ENCODE data around the gene LIX1L.
A peak's percentile ranks its signal among the peaks of the same experiment; 100 is the strongest.

LIX1L gene

GRCh38 chr1:145985502-145986439 lies 28.0 kb upstream of the LIX1L start:
- DNase-seq (ENCODE audit: low read depth): no peak

- DNase-seq (ENCODE audit: low read depth): no peak
These were observed 27.3 kb upstream of the LIX1L start for GRCh38 chr1:145985129-145985501.

GRCh38 chr1:145983960-145984830 lies 26.4 kb upstream of the LIX1L start:
- no peak for DNase-seq (ENCODE audit: low read depth)

GRCh38 chr1:145983206-145983675 lies 25.4 kb upstream of the LIX1L start:
- DNase-seq (ENCODE audit: low read depth): no peak

DNA sequence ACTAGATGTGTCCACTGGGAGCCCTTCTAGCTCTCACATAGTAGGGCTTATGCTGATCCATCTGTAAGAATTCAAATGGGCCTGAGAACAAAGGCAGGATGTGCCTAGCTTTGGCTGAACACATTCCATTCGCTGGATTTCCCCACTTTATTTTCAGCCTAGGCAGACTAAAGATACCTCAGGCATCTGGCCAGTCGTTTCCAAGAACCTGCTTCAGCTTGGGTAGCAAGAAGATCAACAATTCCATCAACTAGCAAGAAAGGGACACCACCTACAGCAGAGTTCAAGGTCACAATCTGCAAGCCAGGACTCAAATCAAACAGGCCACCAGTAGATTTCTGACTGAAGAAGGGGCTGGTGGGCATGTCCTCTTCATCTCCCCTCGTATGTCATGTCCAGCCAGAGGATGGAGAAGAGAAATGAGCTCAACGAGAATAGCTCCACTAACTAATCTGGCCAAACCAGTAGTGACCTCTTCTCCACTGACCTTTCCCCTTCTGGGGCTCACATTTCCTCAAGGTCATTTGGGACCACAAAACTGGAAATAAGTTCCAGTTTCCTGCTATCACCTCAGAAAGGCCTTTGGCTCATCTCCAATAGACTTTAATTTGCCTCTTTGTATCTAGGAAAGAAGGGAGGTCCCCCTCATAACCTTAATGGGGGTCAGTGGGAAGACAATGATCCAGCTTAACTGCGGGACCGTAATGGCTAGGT lies 24.4 kb upstream of the LIX1L start:
- DNase-seq (ENCODE audit: low read depth): no peak

DNA sequence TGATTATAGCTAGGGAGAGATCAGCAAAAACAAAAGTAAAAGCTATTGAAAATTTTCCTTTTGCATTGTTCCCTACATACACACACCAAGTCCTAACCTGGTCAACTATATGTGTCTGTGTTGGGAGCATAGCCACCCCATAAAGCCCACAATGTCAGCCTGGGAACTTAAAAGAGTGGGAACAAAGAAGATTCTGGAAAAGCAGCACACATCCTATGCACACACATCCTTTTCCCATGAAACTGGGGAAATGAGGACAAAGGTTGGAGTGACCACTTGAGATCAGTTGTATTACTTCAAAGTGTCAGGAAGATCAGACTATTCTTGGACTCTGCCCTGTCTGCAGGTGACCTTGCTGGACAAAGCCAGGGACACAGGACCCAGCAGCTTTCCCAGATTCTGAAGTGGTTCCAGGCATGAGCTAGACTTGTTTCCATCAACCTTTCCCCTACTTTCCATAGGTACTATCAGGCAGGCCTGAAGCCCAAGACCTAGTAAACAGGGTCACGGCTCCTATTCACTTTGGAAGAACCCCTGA lies 22.7 kb upstream of the LIX1L start:
- no peak for DNase-seq (ENCODE audit: low read depth)

DNA sequence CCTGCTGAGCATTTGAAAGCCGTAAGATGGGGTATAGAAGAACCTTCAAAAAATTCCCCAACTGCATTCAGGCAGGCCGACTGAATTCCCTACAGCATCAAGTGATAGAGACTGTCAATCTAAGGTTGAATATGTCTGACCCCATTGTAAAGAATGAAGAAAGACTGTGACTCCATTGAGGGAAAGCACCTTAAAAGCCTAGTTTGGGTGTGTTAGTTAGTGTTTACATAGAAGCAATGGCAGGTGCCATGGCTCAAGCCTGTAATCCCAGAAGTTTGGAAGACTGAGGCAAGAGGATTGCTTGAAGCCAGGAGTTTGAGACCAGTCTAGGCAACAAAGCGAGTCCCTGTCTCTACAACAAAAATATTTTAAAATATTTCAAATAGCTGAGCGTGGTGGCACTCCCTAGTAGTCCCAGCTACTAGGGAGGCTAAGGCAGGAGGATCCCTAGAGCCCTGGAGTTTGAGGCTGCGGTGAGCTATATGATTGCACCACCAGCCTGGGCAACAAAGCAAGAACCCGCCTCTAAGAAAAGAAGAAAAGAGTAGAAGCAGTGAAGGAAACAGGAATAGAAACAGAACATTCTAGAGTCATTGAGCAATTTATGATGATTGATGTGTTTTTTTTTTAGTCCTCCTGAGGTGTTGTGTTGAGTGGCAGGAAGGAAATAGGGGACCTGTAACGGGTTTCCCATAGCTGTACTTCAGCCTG lies 22.1 kb upstream of the LIX1L start:
- DNase-seq (ENCODE audit: low read depth): no peak

DNA sequence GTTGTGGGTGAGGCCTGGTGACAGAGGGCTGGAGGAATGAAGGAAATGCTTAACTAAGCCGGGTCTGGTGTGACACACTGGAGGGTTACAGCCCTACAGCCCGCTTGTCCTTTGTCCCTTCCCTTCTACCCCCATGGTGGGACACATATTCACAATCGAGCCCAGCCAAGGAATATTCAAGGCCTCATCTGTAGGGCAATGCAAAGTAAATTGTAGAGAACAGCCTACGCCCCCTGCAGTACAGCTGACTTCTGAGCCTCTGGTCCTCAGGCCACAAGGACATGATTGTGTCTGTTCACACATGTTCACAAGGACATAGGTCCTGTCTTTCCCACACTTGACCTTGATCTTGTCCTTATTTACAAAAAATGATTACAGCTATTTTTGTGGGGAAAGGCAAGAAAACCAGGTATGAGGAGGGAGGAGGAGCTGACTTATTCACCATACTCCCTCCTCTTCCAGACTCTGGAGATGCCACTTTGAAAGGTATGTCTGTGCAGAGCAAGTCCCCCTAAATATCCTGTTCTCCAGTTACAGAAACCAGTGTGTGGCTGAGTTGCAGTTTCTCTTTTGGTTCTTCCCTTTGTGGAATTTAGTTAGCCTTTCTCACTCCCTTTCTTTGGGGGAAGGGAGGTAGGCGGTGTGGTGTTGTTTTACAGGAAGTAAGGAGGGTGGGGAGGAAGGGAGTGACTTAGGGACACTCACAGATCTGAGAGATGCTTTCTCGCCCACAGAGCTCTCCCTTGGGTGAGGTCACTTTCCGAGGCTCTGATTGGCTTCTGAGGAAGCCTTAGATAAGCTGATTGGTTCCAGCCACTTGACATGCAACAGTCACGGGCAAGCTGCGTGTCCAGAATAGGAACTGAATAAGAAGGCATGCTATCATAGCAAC lies 21.3 kb upstream of the LIX1L start:
- DNase-seq (ENCODE audit: low read depth): peak; percentile 36

DNA sequence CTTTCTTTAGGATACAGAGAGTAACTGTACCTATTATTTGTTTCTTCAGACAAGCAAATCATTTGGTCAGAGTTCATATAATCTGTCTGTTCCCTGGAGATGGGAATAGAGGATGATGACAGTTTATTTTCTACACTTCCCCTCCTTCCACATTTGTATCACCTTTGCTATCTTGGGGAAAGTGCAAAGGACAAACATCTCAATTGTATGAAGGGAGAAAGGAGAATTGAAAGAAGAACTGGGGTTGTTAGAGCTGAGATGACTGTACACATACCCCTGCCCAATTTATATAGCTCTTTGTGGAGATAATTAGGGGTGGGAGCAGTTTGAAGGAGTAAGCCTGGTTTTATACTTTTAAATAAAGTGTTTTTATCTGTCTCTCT lies 20.6 kb upstream of the LIX1L start:
- DNase-seq (ENCODE audit: low read depth): no peak

- DNase-seq (ENCODE audit: low read depth): no peak
These were observed 20.0 kb upstream of the LIX1L start for GRCh38 chr1:145977486-145978470.

DNA sequence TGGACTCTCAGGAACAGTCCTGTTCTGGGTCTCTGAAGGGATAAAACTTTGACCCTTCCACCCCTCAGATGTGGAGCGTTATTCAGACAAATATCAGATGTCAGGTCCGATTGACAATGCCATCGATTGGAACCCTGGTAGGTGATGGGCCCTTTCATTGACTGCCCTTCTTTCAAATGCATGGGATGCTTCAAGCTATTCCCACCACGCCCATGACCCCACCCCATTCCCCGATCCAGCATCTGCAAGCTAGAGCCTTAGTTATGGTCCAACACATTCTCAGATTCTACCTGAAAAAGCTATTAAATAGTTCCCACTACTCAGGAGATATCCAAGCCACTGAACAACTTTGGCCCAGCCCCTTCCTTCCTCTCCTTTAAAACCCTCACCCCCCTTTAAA lies 19.2 kb upstream of the LIX1L start:
- DNase-seq (ENCODE audit: low read depth): no peak

DNA sequence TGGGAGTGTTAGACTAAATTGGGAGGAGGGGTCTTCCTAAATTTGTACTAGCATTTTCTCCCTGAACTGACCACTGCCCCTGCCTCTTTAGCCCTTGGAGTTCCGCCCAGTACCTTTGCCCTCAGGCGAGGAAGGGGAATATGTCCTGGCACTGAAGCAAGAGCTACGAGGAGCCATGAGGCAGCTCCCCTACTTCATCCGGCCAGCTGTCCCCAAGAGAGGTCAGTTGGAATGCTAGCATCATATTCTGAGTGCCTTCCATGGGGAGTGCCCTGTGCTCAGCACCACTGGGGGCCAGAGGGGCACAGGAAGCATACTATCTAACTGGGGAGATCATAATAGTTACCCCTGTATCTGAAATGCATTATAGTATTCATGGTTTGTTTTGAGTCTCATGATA lies 17.4 kb upstream of the LIX1L start:
- DNase-seq (ENCODE audit: low read depth): no peak

DNA sequence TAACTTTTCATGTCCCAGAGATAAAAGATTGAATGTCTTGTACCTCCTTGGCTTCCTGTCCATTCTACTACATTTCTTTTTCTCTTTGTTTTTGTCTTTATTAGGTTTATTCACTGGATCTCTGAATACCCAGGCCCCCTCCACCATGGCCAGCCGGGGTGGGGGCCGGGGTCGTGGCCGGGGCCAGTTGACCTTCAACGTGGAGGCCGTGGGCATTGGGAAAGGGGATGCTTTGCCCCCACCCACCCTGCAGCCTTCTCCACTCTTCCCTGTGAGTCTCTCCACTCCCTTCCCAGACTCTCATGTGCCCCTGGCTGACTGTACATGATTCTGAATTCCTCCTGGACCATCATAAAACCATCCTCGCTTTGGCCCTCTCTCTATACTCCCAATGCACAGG lies 16.9 kb upstream of the LIX1L start:
- DNase-seq (ENCODE audit: low read depth): no peak

GRCh38 chr1:145972580-145972979 lies 14.8 kb upstream of the LIX1L start:
- no peak for DNase-seq (ENCODE audit: low read depth)

GRCh38 chr1:145967288-145967687 lies 9.5 kb upstream of the LIX1L start:
- no peak for DNase-seq (ENCODE audit: low read depth)

GRCh38 chr1:145965119-145965744 lies 7.4 kb upstream of the LIX1L start:
- no peak for DNase-seq (ENCODE audit: low read depth)

DNA sequence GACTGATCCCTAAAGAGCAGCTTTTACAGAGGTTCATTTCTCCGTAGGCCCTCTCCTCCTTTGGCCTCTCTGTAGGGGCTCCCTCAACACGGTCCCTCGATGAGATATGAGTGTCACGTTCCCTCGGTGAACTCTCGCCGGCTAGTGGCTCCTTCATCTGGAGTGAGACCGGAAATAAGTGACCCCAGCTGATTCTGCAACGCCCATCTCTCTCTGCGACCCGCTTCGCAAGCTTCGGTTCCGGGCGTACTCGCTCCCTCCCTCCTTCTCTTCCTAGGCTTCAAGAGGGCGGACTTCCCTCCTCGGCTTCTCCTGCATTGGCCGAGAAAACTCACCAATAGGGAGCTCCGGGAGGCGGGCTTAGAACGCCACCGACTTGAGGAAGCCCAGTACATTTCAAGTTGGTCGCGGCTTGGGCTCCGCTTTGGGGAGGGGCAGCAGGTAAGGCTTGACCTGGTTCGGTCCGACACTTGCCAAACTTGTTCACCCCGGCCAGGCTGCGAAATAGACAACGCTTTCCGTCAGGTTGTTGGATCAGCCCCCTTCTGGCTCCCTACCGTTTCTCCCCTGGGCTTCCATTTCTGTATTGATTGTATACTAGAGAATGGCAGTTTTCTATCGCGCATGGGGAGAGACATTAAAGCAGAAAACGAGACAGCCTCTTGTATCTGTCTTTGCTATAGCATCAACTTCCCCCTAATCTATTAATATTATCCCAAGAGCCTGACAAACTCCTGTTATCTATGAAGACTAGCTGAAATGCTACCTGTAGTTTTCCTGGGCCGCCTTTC lies 6.7 kb upstream of the LIX1L start, which contains the start of the genes ANKRD34A and POLR3GL:
Gene ANKRD34A (minus strand): TSS at position 248 of the 791 bp plus-strand sequence. CDS start 2,816 bp downstream, outside the sequence.
Gene POLR3GL (plus strand): TSS at position 363 of the 791 bp plus-strand sequence. CDS start 10,176 bp downstream, outside the sequence.
- DNase-seq (ENCODE audit: low read depth): peak; percentile 69

Measured in stimulated activated CD8-positive, alpha-beta memory T cell treated with anti-CD3 and anti-CD28 coated beads, Interleukin-15, amount 100 ng/mL, for 24 hours (primary cell).